Liver (tissue), 9 donors: Measurements from ENCODE around the gene VPS26A. TPM values are rescaled to one million over a fixed set of nuclear protein-coding genes. Genes with fewer than 3 reads are reported as not detected.

Source experiments
- DNase-seq: peaks from one replicate; pipeline ENCODE4 v3.0.0-alpha.2; 2017; ENCODE audit warnings: low spot score
- H3K27ac ChIP-seq, 2 donors: one replicate each; pipeline ENCODE4 v1.7.0; 2013; ENCODE audit warnings: inconsistent platforms in 2 of 2, low read length in 2 of 2, control low read depth in 1 of 2, low read depth in 1 of 2, mild to moderate bottlenecking in 1 of 2
- H3K27me3 ChIP-seq, 4 donors: one replicate each; pipeline versions ENCODE4 v1.6.1 to v1.7.0; 2013; ENCODE audit warnings: low read length in 3 of 4, inconsistent platforms in 1 of 4, mild to moderate bottlenecking in 1 of 4, moderate library complexity in 1 of 4; ENCODE audit not compliant: control insufficient read depth in 4 of 4, insufficient read depth in 4 of 4
- H3K36me3 ChIP-seq, 4 donors: one replicate each; pipeline versions ENCODE4 v1.6.1 to v1.7.0; 2013; ENCODE audit warnings: low read length in 3 of 4, mild to moderate bottlenecking in 3 of 4, low read depth in 1 of 4, moderate library complexity in 1 of 4; ENCODE audit not compliant: control insufficient read depth in 4 of 4, insufficient read depth in 3 of 4
- H3K4me1 ChIP-seq, 4 donors: one replicate each; pipeline versions ENCODE4 v1.6.1 to v1.7.0; 2013; ENCODE audit warnings: low read length in 3 of 4, mild to moderate bottlenecking in 3 of 4, moderate library complexity in 1 of 4; ENCODE audit not compliant: control insufficient read depth in 4 of 4, insufficient read depth in 4 of 4
- H3K4me3 ChIP-seq, 3 donors: one replicate each; pipeline versions ENCODE4 v1.6.1 to v1.7.0; 2013; ENCODE audit warnings: low read length in 3 of 3, control low read depth in 1 of 3, low read depth in 1 of 3, mild to moderate bottlenecking in 1 of 3
- H3K9ac ChIP-seq, 2 donors: one replicate each; pipeline ENCODE4 v1.7.0; 2013; ENCODE audit warnings: low read length in 2 of 2, mild to moderate bottlenecking in 2 of 2, moderate library complexity in 2 of 2, control low read depth in 1 of 2, low read depth in 1 of 2
- H3K9me3 ChIP-seq, 4 donors: one replicate each; pipeline versions ENCODE4 v1.6.1 to v1.7.0; 2013; ENCODE audit warnings: low read length in 3 of 4; ENCODE audit not compliant: control insufficient read depth in 4 of 4
- ATF3 ChIP-seq: IDR thresholded peaks from 2 replicates; pipeline ENCODE4 v1.6.1; 2016; ENCODE audit warnings: antibody characterized with exemption
- EGR1 ChIP-seq, 2 donors: IDR thresholded peaks; 2 replicates each; pipeline ENCODE4 v1.6.1; 2016 to 2018; ENCODE audit warnings: antibody characterized with exemption in 2 of 2, low read depth in 2 of 2
- FOXA1 ChIP-seq: IDR thresholded peaks from 2 replicates; pipeline ENCODE4 v1.6.1; 2016; ENCODE audit warnings: antibody characterized with exemption
- FOXA2 ChIP-seq: IDR thresholded peaks from 2 replicates; pipeline ENCODE4 v1.6.1; 2016; ENCODE audit warnings: antibody characterized with exemption
- GABPA ChIP-seq, 2 donors: IDR thresholded peaks in 1 of 2; conservative IDR thresholded peaks in 1 of 2; 2 replicates each; pipeline ENCODE4 v1.6.1; 2016; ENCODE audit warnings: antibody characterized with exemption in 2 of 2, mild to moderate bottlenecking in 1 of 2, moderate library complexity in 1 of 2
- HNF4A ChIP-seq, 2 donors: conservative IDR thresholded peaks; 2 replicates each; pipeline ENCODE4 v1.6.1; 2016; ENCODE audit warnings: antibody characterized with exemption in 2 of 2, mild to moderate bottlenecking in 2 of 2
- HNF4G ChIP-seq: IDR thresholded peaks from 2 replicates; pipeline ENCODE4 v1.6.1; 2016; ENCODE audit warnings: antibody characterized with exemption
- JUND ChIP-seq, 2 donors: IDR thresholded peaks; 2 replicates each; pipeline ENCODE4 v1.6.1; 2016; ENCODE audit warnings: antibody characterized with exemption in 2 of 2
- MAX ChIP-seq: IDR thresholded peaks from 2 replicates; pipeline ENCODE4 v1.6.1; 2016; ENCODE audit warnings: antibody characterized with exemption
- NR2F2 ChIP-seq: IDR thresholded peaks from 2 replicates; pipeline ENCODE4 v1.6.1; 2016; ENCODE audit warnings: antibody characterized with exemption
- RAD21 ChIP-seq, 2 donors: IDR thresholded peaks; 2 replicates each; pipeline ENCODE4 v1.6.1; 2016; ENCODE audit warnings: antibody characterized with exemption in 2 of 2, mild to moderate bottlenecking in 2 of 2
- REST ChIP-seq: IDR thresholded peaks from 2 replicates; pipeline ENCODE4 v1.6.1; 2016; ENCODE audit warnings: antibody characterized with exemption, mild to moderate bottlenecking
- RXRA ChIP-seq, 2 donors: IDR thresholded peaks; 2 replicates each; pipeline ENCODE4 v1.6.1; 2017 to 2018; ENCODE audit warnings: antibody characterized with exemption in 2 of 2, mild to moderate bottlenecking in 1 of 2
- SP1 ChIP-seq: IDR thresholded peaks from 2 replicates; pipeline ENCODE4 v1.6.1; 2018; ENCODE audit warnings: antibody characterized with exemption, mild to moderate bottlenecking
- TAF1 ChIP-seq: conservative IDR thresholded peaks from 2 replicates; pipeline ENCODE4 v1.6.1; 2016; ENCODE audit warnings: antibody characterized with exemption, mild to moderate bottlenecking
- YY1 ChIP-seq: IDR thresholded peaks from 2 replicates; pipeline ENCODE4 v1.6.1; 2016; ENCODE audit warnings: antibody characterized with exemption, mild to moderate bottlenecking
- ZBTB33 ChIP-seq: IDR thresholded peaks from 2 replicates; pipeline ENCODE4 v1.6.1; 2016; ENCODE audit warnings: antibody characterized with exemption
- WGBS: extraction: QIAGEN DNeasy Blood & Tissue Kit; methylation state at CpG from one replicate; pipeline ENCODE4 v1.1.7; 2013; 5-methylcytosine and 5-hydroxymethylcytosine counted together
- polyA plus RNA-seq, 2 donors: library from polyadenylated mRNA; stranded (reverse) in 1 of 2; unstranded in 1 of 2; fragments of 200-250 nt in 1 of 2; fragments of >200 nt in 1 of 2; fragmentation: Nextera tagmentation in 1 of 2; extraction: Ambion mirVana in 1 of 2; gene quantifications; one replicate each; pipeline versions ENCODE4 v1.2.1 to v1.2.3, GENCODE V29; 2013 to 2015
- total RNA-seq, 2 donors: library from RNA; depleted of rRNA; stranded (reverse); fragments of >200 nt; gene quantifications; one replicate each; pipeline ENCODE4 v1.2.3, GENCODE V29; 2014
- donor health status: healthy.
- donor health status: healthy.
- donor health status: healthy.
- donor health status: healthy.
- donor health status: healthy.

VPS26A gene
- total and polyA plus RNA-seq, 4 donors, result 10.9 to 21.4 (median 14.5) TPM

GRCh38 chr10:69220041-69220451, 96.1 kb downstream of the VPS26A start, which contains the start of gene HKDC1:
TSS of gene HKDC1 (plus strand) at chr10:69220332. CDS start at chr10:69220436, 104 bp downstream.
- Histone ChIP-seq H3K4me1 (peaks cover 0 to 15% (median 8%) of the 10 kb centered on the region in 4 donors), H3K9ac (no peak within 1 kb of the TSS), H3K9me3 (no peaks in the 10 kb centered on the region), H3K4me3 (peak within 1 kb of the TSS in 2 of 3 donors; percentile 0 to 10), H3K36me3 (no peaks in the 10 kb centered on the region), H3K27me3 (peaks cover 0 to 2% (median 0%) of the 10 kb centered on the region in 4 donors), H3K27ac (no peak within 1 kb of the TSS)
- TF ChIP-seq ATF3 (no peak), RAD21 (IDR thresholded peaks at IDR 0.05) (no peak), HNF4G (no peak), YY1 (no peak), HNF4A (conservative IDR thresholded peaks at IDR 0.05) (no peak), ZBTB33 (no peak), FOXA1 (no peak), TAF1 (peak; percentile 72), SP1 (no peak)
- WGBS, result 41% methylated on average over 8 of the region's 8 CpGs
- DNase-seq, result peak; percentile 54

DNA sequence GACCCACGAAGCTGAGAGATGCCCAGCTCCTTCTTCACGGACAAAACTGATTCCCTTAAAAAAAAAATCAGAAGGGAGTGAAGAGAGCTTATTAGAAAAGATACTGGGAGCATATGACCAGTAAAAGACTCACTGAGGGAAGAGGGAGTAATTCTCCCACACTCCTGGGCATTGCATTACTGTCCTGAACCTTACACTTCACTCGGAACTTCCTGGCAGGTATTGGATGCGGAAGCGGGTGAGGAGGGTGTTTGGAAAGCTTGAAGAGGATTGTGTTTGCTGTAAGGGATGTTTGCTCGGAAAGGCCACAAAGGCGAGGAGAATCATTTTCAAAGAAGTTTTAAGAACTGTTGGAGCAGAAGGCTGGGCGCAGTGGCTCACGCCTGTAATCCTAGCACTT, 96.5 kb downstream of the VPS26A start:
- peak; percentile 12 for TF ChIP-seq TAF1
- TF ChIP-seq ZBTB33, result no peak
- no peak for TF ChIP-seq EGR1 (IDR thresholded peaks at IDR 0.05; ENCODE audit: low read depth in 2 of 2)
- TF ChIP-seq HNF4A (conservative IDR thresholded peaks at IDR 0.05), result peak in 1 of 2 donors; percentile 17
- TF ChIP-seq GABPA (IDR thresholded peaks at IDR 0.05 in 1 of 2, conservative IDR thresholded peaks at IDR 0.05 in 1 of 2), result no peak
- no peak for TF ChIP-seq ATF3
- TF ChIP-seq JUND (IDR thresholded peaks at IDR 0.05), result no peak
- TF ChIP-seq MAX, result no peak
- no peak for TF ChIP-seq RAD21 (IDR thresholded peaks at IDR 0.05)
- TF ChIP-seq FOXA2, result no peak
- TF ChIP-seq REST, result no peak
- TF ChIP-seq RXRA (IDR thresholded peaks at IDR 0.05), result no peak
- no peak for TF ChIP-seq NR2F2
- DNase-seq, result no peak
- peaks cover 0 to 2% (median 0%) of the 10 kb centered on the region in 4 donors for H3K27me3 ChIP-seq
- H3K4me3 ChIP-seq, result peak overlapping the region in 2 of 3 donors; percentile 0 to 10
- H3K36me3 ChIP-seq, result no peaks in the 10 kb centered on the region
- H3K9ac ChIP-seq, result no peak overlapping the region
- no peaks in the 10 kb centered on the region for H3K9me3 ChIP-seq
- peaks cover 0 to 18% (median 8%) of the 10 kb centered on the region in 4 donors for H3K4me1 ChIP-seq
- H3K27ac ChIP-seq, result no peak overlapping the region
- 39% methylated on average over 9 of the region's 9 CpGs for WGBS
